GM23338 (cell line): ENCODE data around the gene OR14I1. TPM values are rescaled to one million over a fixed set of nuclear protein-coding genes. Genes with fewer than 3 reads are reported as not detected.

Experiments
- ATAC-seq: fragments of 200-7000 bp; cut with Tn5 transposase; 3 replicates; pipeline ENCODE4 v1.9.1; 2020
- DNase-seq: peaks from one replicate; pipeline ENCODE4 v3.0.0-alpha.2; 2015; ENCODE audit warnings: low spot score
- H2AFZ ChIP-seq: fragments of 200-600 bp; sonication (generic); 2 replicates; pipeline ENCODE4 v1.8.0; 2016; ENCODE audit warnings: antibody characterized with exemption, mild to moderate bottlenecking, moderate library complexity
- H3F3A ChIP-seq: fragments of 200-600 bp; sonication (generic); replicated peaks from 2 replicates; pipeline ENCODE4 v1.8.0; 2017; ENCODE audit warnings: antibody characterized with exemption, mixed run types, low read depth
- H3K27ac ChIP-seq: fragments of 200-600 bp; sonication (generic); 2 replicates; pipeline ENCODE4 v1.6.1; 2016; ENCODE audit warnings: low read depth
- H3K27me3 ChIP-seq: fragments of 200-600 bp; sonication (generic); 2 replicates; pipeline ENCODE4 v1.8.0; 2016; ENCODE audit warnings: mild to moderate bottlenecking, mixed run types, moderate library complexity; ENCODE audit not compliant: insufficient read depth
- H3K36me3 ChIP-seq: fragments of 200-600 bp; sonication (generic); 2 replicates; pipeline ENCODE4 v1.8.0; 2016; ENCODE audit warnings: mild to moderate bottlenecking; ENCODE audit not compliant: insufficient read depth
- H3K4me1 ChIP-seq: fragments of 200-600 bp; sonication (generic); 2 replicates; pipeline ENCODE4 v1.8.0; 2016; ENCODE audit warnings: mild to moderate bottlenecking, moderate library complexity; ENCODE audit not compliant: insufficient read depth
- H3K4me2 ChIP-seq: fragments of 200-600 bp; sonication (generic); 2 replicates; pipeline ENCODE4 v1.7.1; 2017; ENCODE audit warnings: mixed run types
- H3K4me3 ChIP-seq: fragments of 200-600 bp; sonication (generic); 2 replicates; pipeline ENCODE4 v1.6.1; 2016; ENCODE audit warnings: mixed run types
- H3K79me2 ChIP-seq: fragments of 200-600 bp; sonication (generic); replicated peaks from 2 replicates; pipeline ENCODE4 v1.8.0; 2017; ENCODE audit warnings: mild to moderate bottlenecking; ENCODE audit not compliant: insufficient read depth
- H3K9me2 ChIP-seq: fragments of 200-600 bp; sonication (generic); 2 replicates; pipeline ENCODE4 v1.8.0; 2017; ENCODE audit not compliant: insufficient read depth
- H4K20me1 ChIP-seq: fragments of 200-600 bp; sonication (generic); replicated peaks from 2 replicates; pipeline ENCODE4 v1.8.0; 2017; ENCODE audit warnings: mild to moderate bottlenecking; ENCODE audit not compliant: insufficient read depth
- H3K27ac Mint-ChIP-seq: 2 replicates; pipeline ENCODE4 v1.8.0; 2020; ENCODE audit warnings: inconsistent platforms, mild to moderate bottlenecking, moderate library complexity, mixed read lengths
- H3K27me3 Mint-ChIP-seq: 3 replicates; pipeline ENCODE4 v1.8.0; 2022; ENCODE audit warnings: low read depth, mild to moderate bottlenecking, moderate library complexity, mixed read lengths, inconsistent platforms; ENCODE audit not compliant: insufficient read depth, poor library complexity
- H3K36me3 Mint-ChIP-seq: 3 replicates; pipeline ENCODE4 v1.8.0; 2021; ENCODE audit warnings: low read depth, mild to moderate bottlenecking, inconsistent platforms, moderate library complexity, mixed read lengths
- H3K4me1 Mint-ChIP-seq: 3 replicates; pipeline ENCODE4 v1.8.0; 2020; ENCODE audit warnings: mild to moderate bottlenecking, inconsistent platforms, mixed read lengths
- H3K4me3 Mint-ChIP-seq: 3 replicates; pipeline ENCODE4 v1.8.0; 2021; ENCODE audit warnings: moderate library complexity, mild to moderate bottlenecking, inconsistent platforms, mixed read lengths
- H3K9me3 Mint-ChIP-seq: 3 replicates; pipeline ENCODE4 v1.8.0; 2020; ENCODE audit warnings: moderate library complexity, mild to moderate bottlenecking, inconsistent platforms, mixed read lengths
- CTCF ChIP-seq, 2 experiments: fragments of 200-600 bp in 1 of 2; sonication (generic) in 1 of 2; conservative IDR thresholded peaks; 2 replicates each; pipeline versions ENCODE4 v1.5.1 to v1.6.1; 2016 to 2017; ENCODE audit warnings: antibody characterized with exemption in 2 of 2, low read depth in 2 of 2, mild to moderate bottlenecking in 2 of 2, moderate library complexity in 1 of 2
- ETS1 ChIP-seq: IDR thresholded peaks from 2 replicates; pipeline ENCODE4 v1.6.1; 2016; ENCODE audit warnings: antibody characterized with exemption
- EZH2 ChIP-seq: fragments of 200-600 bp; sonication (generic); IDR thresholded peaks from one replicate; pipeline ENCODE4 v1.8.0; 2017; ENCODE audit warnings: antibody characterized with exemption, mild to moderate bottlenecking, low read depth; ENCODE audit not compliant: unreplicated experiment
- EZH2phosphoT487 ChIP-seq: fragments of 200-600 bp; sonication (generic); IDR thresholded peaks from one replicate; pipeline ENCODE4 v1.8.1; 2018; ENCODE audit warnings: antibody characterized with exemption; ENCODE audit not compliant: unreplicated experiment
- NANOG ChIP-seq: IDR thresholded peaks from 2 replicates; pipeline ENCODE4 v1.6.1; 2016; ENCODE audit warnings: antibody characterized with exemption, borderline replicate concordance
- REST ChIP-seq: IDR thresholded peaks from one replicate; pipeline ENCODE4 v1.6.1; 2018; ENCODE audit warnings: antibody characterized with exemption; ENCODE audit not compliant: unreplicated experiment
- ZNF331 ChIP-seq: fragments of 250-450 bp; sonication (Bioruptor Pico); IDR thresholded peaks from 2 replicates; pipeline ENCODE4 v1.5.0; 2020; ENCODE audit warnings: low read depth, mild to moderate bottlenecking, moderate library complexity
- polyA plus RNA-seq: library from polyadenylated mRNA; unstranded; fragments of >200 nt; fragmentation: Nextera tagmentation; extraction: Ambion mirVana; gene quantifications from 2 replicates; pipeline ENCODE4 v1.2.1, GENCODE V29; 2016
- total RNA-seq: library from RNA; depleted of rRNA; stranded (reverse); fragments of >200 nt; shearing (Covaris generic); gene quantifications from 2 replicates; pipeline ENCODE4 v1.2.3, GENCODE V29; 2014

OR14I1 gene
- total and polyA plus RNA-seq, 2 experiments from 2014 or later = not detected

GRCh38 chr1:248703674-248704073 is 1.1 kb upstream of the OR14I1 start (continued):
- no peak for TF ChIP-seq REST
- TF ChIP-seq EZH2 = no peak
- no peak for TF ChIP-seq CTCF (conservative IDR thresholded peaks at IDR 0.05; ENCODE audit: low read depth in 2 of 2)
- TF ChIP-seq NANOG = no peak

GRCh38 chr1:248699099-248699498 is 3.5 kb downstream of the OR14I1 start:
- Histone ChIP-seq H3K4me2 (no peak overlapping the region), H3K4me3 (no peak overlapping the region), H3K79me2 (no peaks in the 10 kb centered on the region), H3K9me2 (no peaks in the 10 kb centered on the region), H2AFZ (no peak overlapping the region), H3K4me1 (no peaks in the 10 kb centered on the region), H3F3A (no peaks in the 10 kb centered on the region), H3K27me3 (no peaks in the 10 kb centered on the region), H3K27ac (no peak overlapping the region), H3K36me3 (peaks cover 17% of the 10 kb centered on the region), H4K20me1 (no peaks in the 10 kb centered on the region)
- H3K27ac Mint-ChIP-seq = no peak overlapping the region
- ATAC-seq = no peak
- no peak for TF ChIP-seq ETS1
- no peak for TF ChIP-seq ZNF331 (CRISPR knock-in tag)
- H3K36me3 Mint-ChIP-seq = peaks cover 31% of the 10 kb centered on the region
- H3K4me3 Mint-ChIP-seq = no peak overlapping the region
- no peaks in the 10 kb centered on the region for H3K27me3 Mint-ChIP-seq
- H3K4me1 Mint-ChIP-seq = no peaks in the 10 kb centered on the region
- H3K9me3 Mint-ChIP-seq = peaks cover 66% of the 10 kb centered on the region
- DNase-seq = no peak

- no peaks in the 10 kb centered on the region for H3K79me2 ChIP-seq
- TF ChIP-seq EZH2phosphoT487 = no peak
- TF ChIP-seq ZNF331 (CRISPR knock-in tag) = no peak
- H2AFZ ChIP-seq = no peak overlapping the region
- H3K4me3 ChIP-seq = no peak overlapping the region
- DNase-seq (no peak), ATAC-seq (no peak)
- no peaks in the 10 kb centered on the region for H3K4me1 Mint-ChIP-seq
- no peaks in the 10 kb centered on the region for H4K20me1 ChIP-seq
- no peaks in the 10 kb centered on the region for H3K9me2 ChIP-seq
- no peaks in the 10 kb centered on the region for H3K4me1 ChIP-seq
- peaks cover 36% of the 10 kb centered on the region for H3K36me3 Mint-ChIP-seq
- peaks cover 14% of the 10 kb centered on the region for H3K36me3 ChIP-seq
- H3K9me3 Mint-ChIP-seq = peaks cover 78% of the 10 kb centered on the region
- no peaks in the 10 kb centered on the region for H3K27me3 ChIP-seq
- H3K27ac ChIP-seq = no peak overlapping the region
- H3K4me3 Mint-ChIP-seq = no peak overlapping the region
- no peaks in the 10 kb centered on the region for H3K27me3 Mint-ChIP-seq
- H3K27ac Mint-ChIP-seq = no peak overlapping the region
- H3K4me2 ChIP-seq = no peak overlapping the region
- no peaks in the 10 kb centered on the region for H3F3A ChIP-seq
These were observed 4.7 kb downstream of the OR14I1 start for GRCh38 chr1:248697907-248698306.
